ENCODE data around the gene WNT9A. TPM values are rescaled to one million over a fixed set of nuclear protein-coding genes. Genes with fewer than 3 reads are reported as not detected.

The WNT9A gene
- polyA plus RNA-seq, 3 donors, result not detected

GRCh38 chr1:227869279-227869842 lies 78.4 kb downstream of the WNT9A start:
- Histone ChIP-seq H3K36me3 (replicated peaks in 1 of 2; ENCODE audit: control insufficient read depth in 1 of 2, insufficient read depth in 2 of 2, low read length in 2 of 2) (no peaks in the 10 kb centered on the region), H3K9ac (ENCODE audit: insufficient read depth, low read length, poor library complexity, severe bottlenecking) (no peak overlapping the region), H3K4me2 (replicated peaks; ENCODE audit: extremely low read depth, low read length, poor library complexity, severe bottlenecking) (no peak overlapping the region), H2AFZ (ENCODE audit: insufficient read depth, low read depth, low read length, poor library complexity, severe bottlenecking) (no peak overlapping the region), H3K4me3 (replicated peaks in 1 of 3; ENCODE audit: low read depth in 2 of 3, low read length in 3 of 3) (no peak overlapping the region), H3K79me2 (ENCODE audit: insufficient read depth, low read length) (no peaks in the 10 kb centered on the region), H3K9me3 (replicated peaks in 1 of 2; ENCODE audit: control insufficient read depth in 1 of 2, insufficient read depth in 1 of 2, low read length in 2 of 2) (peaks cover 0 to 15% of the 10 kb centered on the region in 2 donors), H3K27ac (ENCODE audit: low read depth in 1 of 2, low read length in 2 of 2) (no peak overlapping the region), H4K20me1 (ENCODE audit: insufficient read depth, low read length) (no peaks in the 10 kb centered on the region), H3K27me3 (ENCODE audit: control insufficient read depth in 2 of 2, insufficient read depth in 2 of 2, low read length in 2 of 2) (no peaks in the 10 kb centered on the region), H3K4me1 (ENCODE audit: control insufficient read depth in 1 of 2, insufficient read depth in 2 of 2, low read length in 2 of 2) (no peaks in the 10 kb centered on the region)
- Mint-ChIP-seq H3K4me3 (no peak overlapping the region), H3K4me1 (peaks cover 11% of the 10 kb centered on the region), H3K27me3 (ENCODE audit: low read depth in 3 of 3) (peaks cover 3 to 7% (median 3%) of the 10 kb centered on the region in 3 donors), H3K36me3 (no peaks in the 10 kb centered on the region), H3K9me3 (peaks cover 7 to 33% (median 23%) of the 10 kb centered on the region in 7 donors), H3K27ac (no peak overlapping the region)
- no peak for TF ChIP-seq CTCF (IDR thresholded peaks at IDR 0.05)
- 4% methylated on average over 3 of the region's 5 CpGs for WGBS (ENCODE audit: insufficient coverage)
- intact Hi-C loops (cut with micrococcal nuclease), result no loop called here
- no peak for DNase-seq

Small RNAs within 50 kb of the gene (small RNA-seq; reads per million reads assigned to genes)
- not detected for gene MIR5008 (ENCODE audit: insufficient read length, low read depth)
- not detected for gene SEPT14P17 (ENCODE audit: insufficient read length, low read depth)

Other genes with a start within 250 kb of the WNT9A start
- gene JMJD4, start 212.6 kb downstream of the WNT9A start, polyA plus RNA-seq, result 10 to 100 TPM in 2 of 3 donors, 1 to 10 TPM in 1; 7.9 to 11.2 (median 11.2) TPM
- gene SNAP47, start 212.5 kb downstream of the WNT9A start, polyA plus RNA-seq, result 10 to 100 TPM; 15.4 to 25.0 (median 20.5) TPM
- gene PRSS38, start 132.3 kb downstream of the WNT9A start, polyA plus RNA-seq, result not detected
- not detected for gene WNT3A, start 59.1 kb upstream of the WNT9A start, polyA plus RNA-seq
- 100 to 1,000 TPM; 580 to 789 (median 603) TPM for gene ARF1, start 134.8 kb upstream of the WNT9A start, polyA plus RNA-seq
- gene C1orf35, start 155.4 kb upstream of the WNT9A start, polyA plus RNA-seq, result 10 to 100 TPM in 2 of 3 donors, 1 to 10 TPM in 1; 6.9 to 34.2 (median 10.6) TPM
- gene MRPL55, start 161.4 kb upstream of the WNT9A start, polyA plus RNA-seq, result 100 to 1,000 TPM in 2 of 3 donors, 10 to 100 TPM in 1; 99.8 to 277 (median 104) TPM
- 100 to 1,000 TPM; 262 to 391 (median 316) TPM for gene GUK1, start 192.3 kb upstream of the WNT9A start, polyA plus RNA-seq
- under 1 TPM in 1 of 3 donors, not detected in 2; 0.15 TPM for gene GJC2, start 202.0 kb upstream of the WNT9A start, polyA plus RNA-seq
- gene IBA57, start 217.9 kb upstream of the WNT9A start, polyA plus RNA-seq, result 1 to 10 TPM; 1.6 to 2.1 (median 1.7) TPM

Data from CD14-positive monocyte (primary cell).